ENCODE data around the gene DNAJA2.

The DNAJA2 gene

DNA sequence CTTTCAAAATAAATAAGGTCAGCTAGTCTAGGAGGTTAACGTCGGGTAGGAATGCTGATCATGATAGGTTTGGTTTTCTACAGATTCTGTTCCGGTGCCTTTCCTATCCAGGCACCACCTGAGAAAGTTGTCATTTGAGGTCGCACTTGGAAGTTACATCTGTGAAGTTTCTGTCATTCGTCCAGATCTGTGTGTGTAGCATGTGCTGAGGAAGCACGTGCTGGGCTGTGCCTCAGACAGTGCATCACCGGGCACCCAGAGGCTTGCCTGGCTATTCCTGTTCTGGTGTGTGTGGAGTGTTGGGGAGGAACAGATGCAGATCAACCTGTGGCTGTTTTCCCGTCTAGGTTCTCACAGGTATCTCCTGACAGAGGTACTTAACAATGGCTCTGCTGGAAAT lies 42.6 kb downstream of the DNAJA2 start:
- ATAC-seq (replicated peaks) (no peak), DNase-seq (no peak)
- H3K36me3 Mint-ChIP-seq (ENCODE audit: insufficient read depth): no peaks in the 10 kb centered on the region
- H3K9me3 Mint-ChIP-seq: no peaks in the 10 kb centered on the region
- no peak overlapping the region for H3K4me3 Mint-ChIP-seq
- H3K27ac Mint-ChIP-seq: peak overlapping the region in 1 of 2 donors; percentile 12
- peaks cover 0 to 3% of the 10 kb centered on the region in 2 donors for H3K4me1 Mint-ChIP-seq (ENCODE audit: low read depth in 2 of 2)
- no peaks in the 10 kb centered on the region for H3K27me3 Mint-ChIP-seq

DNA sequence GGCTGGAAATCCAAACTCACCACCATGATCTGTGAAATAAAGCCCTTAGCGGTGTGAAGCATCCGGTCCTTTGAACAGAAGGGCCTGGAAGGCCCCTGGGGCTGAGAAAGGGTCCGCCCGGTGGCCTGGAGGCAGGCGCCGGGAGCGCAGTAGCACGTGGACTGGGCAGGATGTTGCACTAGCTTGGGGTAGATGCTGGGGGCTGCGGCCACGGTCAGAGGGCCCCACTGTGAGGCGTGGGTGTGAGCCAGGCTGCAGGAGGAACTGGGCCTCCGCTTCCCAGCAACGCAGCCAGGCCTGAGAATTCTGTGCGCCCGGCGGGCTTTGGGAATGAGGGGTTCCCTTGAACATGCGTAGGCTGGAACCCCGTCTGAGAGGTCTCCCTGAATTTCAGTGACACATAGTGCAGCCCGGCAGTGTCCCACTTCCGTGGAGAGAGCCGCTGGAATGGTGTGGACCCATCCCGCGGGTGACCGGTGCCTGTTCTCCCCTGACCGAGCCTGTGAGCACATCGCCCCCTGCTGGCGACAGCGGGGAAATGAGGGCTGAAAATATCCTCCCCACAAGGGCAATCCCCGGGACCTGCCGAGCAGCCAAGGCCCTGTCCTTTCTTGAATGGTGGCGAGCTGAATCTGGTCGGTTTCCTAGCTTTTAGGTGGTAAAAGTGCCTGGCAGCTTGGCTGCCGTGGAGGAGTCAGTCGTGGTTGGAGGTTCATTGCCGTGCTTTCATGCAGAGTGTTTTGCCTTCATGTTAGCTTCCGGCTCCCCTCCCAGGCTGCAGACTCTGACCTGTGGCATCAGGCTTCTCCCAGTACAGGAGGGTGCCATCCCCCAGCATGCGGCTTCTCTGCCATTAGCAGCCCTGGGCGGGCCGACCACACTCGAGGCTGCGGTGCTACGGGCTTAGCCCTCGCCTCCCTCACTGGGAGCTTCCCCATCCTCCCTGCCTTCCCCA lies 43.8 kb downstream of the DNAJA2 start:
- peak; percentile 75 for ATAC-seq (replicated peaks)
- Mint-ChIP-seq H3K4me3 (no peak overlapping the region), H3K36me3 (ENCODE audit: insufficient read depth) (no peaks in the 10 kb centered on the region), H3K9me3 (no peaks in the 10 kb centered on the region), H3K27me3 (no peaks in the 10 kb centered on the region), H3K27ac (no peak overlapping the region), H3K4me1 (ENCODE audit: low read depth in 2 of 2) (peaks cover 0 to 3% of the 10 kb centered on the region in 2 donors)
- DNase-seq: peak; percentile 46 to 56 (median 53)

DNA sequence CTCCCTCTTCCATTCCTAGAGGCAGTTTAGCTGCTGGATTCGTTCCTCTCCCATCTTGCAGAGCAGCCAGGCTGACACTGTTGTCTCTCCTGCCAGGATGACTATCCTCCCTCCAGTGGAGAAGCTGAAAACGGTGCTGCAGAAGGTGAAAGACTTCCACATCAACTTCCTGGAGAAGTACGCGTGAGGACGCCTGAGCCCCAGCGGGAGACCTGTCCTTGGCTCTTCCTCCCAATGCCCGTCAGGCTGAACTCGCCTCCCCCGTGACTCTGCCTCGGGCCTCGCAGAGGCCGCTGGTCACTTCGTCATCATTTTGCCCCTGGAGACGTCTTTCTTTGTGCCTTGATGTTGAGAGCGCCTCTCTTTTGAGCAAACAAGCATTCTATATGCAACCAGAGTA lies 44.7 kb downstream of the DNAJA2 start:
- no peak overlapping the region for H3K4me3 Mint-ChIP-seq
- peaks cover 0 to 3% of the 10 kb centered on the region in 2 donors for H3K4me1 Mint-ChIP-seq (ENCODE audit: low read depth in 2 of 2)
- ATAC-seq (replicated peaks) (no peak), DNase-seq (no peak)
- peaks cover 3% of the 10 kb centered on the region for H3K36me3 Mint-ChIP-seq (ENCODE audit: insufficient read depth)
- no peaks in the 10 kb centered on the region for H3K27me3 Mint-ChIP-seq
- no peak overlapping the region for H3K27ac Mint-ChIP-seq
- H3K9me3 Mint-ChIP-seq: no peaks in the 10 kb centered on the region

DNA sequence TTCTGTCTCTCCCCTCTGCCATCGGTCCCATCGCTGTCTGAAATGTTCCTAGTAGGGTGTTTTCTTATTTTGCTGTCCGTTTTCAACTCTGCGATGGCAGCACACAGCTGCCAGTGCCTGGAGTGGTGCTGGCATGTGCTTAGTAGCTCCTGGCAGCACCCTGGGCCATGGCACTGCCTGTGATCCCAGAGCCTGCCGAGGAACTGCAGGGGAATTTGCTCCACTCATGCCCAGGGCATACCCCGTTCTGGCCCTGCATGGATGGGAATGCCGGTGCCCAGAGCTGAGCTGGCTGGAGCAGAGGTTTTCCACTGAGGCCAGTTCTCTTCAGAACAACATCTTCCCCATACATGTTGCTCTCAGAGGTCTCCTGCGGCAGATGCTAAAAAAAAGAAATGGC lies 46.2 kb downstream of the DNAJA2 start:
- no peak for ATAC-seq (replicated peaks)
- Mint-ChIP-seq H3K36me3 (ENCODE audit: insufficient read depth) (peaks cover 3% of the 10 kb centered on the region), H3K27me3 (no peaks in the 10 kb centered on the region), H3K4me1 (ENCODE audit: low read depth in 2 of 2) (peaks cover 0 to 3% of the 10 kb centered on the region in 2 donors), H3K9me3 (no peaks in the 10 kb centered on the region), H3K27ac (no peak overlapping the region), H3K4me3 (no peak overlapping the region)
- DNase-seq: no peak

DNA sequence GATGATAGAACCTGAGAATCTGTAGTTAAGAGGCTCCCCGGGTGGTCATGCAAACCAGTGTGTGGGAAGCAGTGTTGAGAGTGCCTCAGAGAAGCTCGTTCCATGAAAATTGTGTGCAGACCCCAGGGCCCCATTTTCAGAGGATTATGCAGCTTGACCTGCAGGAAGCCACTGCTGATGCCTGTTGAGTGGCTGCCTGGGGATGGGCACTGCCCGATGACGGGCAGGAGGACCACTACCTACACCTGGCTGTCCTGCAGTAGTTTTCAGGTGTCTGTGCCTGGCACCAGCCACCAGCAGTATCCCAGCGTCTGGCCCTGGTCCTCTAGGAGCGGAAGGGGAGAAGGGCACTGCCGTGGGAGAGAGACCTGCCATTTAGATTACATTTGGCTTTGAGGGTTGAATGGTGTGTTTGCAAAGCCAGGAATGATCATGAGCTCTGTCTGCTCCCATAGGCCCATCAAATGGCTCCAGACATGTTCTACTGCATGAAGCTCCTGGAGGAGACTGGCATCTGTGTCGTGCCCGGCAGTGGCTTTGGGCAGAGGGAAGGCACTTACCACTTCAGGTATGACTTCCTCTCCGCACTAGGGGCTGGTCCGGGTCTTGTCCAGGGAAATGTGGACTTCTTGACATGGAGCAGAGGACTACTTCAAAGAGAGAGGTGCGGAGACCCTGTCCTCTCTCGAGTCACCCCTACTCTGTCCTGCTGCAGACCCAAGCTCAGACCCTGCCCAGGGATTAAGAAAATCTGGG lies 46.8 kb downstream of the DNAJA2 start:
- peaks cover 3% of the 10 kb centered on the region for H3K36me3 Mint-ChIP-seq (ENCODE audit: insufficient read depth)
- H3K27me3 Mint-ChIP-seq: no peaks in the 10 kb centered on the region
- no peak for DNase-seq
- H3K4me3 Mint-ChIP-seq: no peak overlapping the region
- ATAC-seq (replicated peaks): no peak
- no peak overlapping the region for H3K27ac Mint-ChIP-seq
- no peaks in the 10 kb centered on the region for H3K9me3 Mint-ChIP-seq
- H3K4me1 Mint-ChIP-seq (ENCODE audit: low read depth in 2 of 2): peaks cover 0 to 3% of the 10 kb centered on the region in 2 donors

DNA sequence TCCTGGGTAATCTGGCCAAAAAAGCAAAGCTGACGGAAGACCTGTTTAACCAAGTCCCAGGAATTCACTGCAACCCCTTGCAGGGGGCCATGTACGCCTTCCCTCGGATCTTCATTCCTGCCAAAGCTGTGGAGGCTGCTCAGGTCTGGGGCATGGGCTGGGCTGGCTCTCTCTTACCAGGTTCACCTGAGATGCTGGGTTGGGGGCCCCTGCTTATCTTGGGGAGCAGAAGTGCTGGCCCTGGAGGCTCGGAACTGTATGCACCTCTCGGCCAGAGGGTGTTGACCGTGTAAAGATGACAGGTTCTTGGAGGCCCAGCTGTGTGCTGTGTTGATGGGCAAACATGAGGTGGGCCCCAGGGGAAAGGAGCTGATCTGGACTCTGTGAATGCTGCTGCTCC lies 49.1 kb downstream of the DNAJA2 start:
- Mint-ChIP-seq H3K27ac (no peak overlapping the region), H3K9me3 (no peaks in the 10 kb centered on the region), H3K36me3 (ENCODE audit: insufficient read depth) (peaks cover 3% of the 10 kb centered on the region), H3K27me3 (no peaks in the 10 kb centered on the region), H3K4me1 (ENCODE audit: low read depth in 2 of 2) (peaks cover 0 to 3% of the 10 kb centered on the region in 2 donors), H3K4me3 (no peak overlapping the region)
- ATAC-seq (replicated peaks) (no peak), DNase-seq (no peak)

DNA sequence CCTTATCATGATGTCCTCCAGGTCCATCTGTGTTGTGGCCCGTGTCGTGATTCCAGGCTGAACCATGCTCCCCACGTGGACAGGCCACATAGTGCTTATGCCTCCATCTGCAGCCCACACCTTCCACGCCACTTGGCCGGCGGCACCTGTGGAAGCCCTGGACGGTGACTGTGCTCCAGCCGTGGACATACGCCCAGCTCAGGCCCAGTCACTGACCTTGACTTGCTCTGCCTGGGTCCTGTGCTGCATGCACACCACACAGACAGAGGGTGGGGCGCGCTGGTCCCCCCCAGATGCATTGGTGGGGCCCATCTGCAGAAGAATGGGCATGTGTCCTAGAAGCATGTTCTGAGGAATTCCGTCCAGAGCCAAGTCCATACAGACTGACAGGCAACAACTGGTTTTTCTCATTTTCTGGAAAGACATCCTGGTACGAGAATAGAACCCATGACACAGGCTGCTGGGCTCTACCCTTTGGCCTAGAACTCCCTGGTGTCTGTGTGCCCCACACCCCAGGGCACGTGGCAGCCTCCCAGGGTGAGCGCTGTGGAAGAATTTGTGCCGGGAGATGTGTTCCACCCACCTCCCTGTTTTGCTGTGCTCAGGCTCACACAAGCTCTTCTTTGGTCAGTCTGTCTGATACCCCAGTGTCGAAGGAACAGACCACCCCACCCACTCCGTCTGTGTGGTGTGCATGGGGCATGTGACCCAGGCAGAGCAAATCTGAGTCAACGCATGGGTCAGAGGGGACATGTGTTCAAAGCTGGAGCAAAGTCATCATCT lies 49.8 kb downstream of the DNAJA2 start:
- Mint-ChIP-seq H3K4me3 (no peak overlapping the region), H3K27me3 (no peaks in the 10 kb centered on the region), H3K4me1 (ENCODE audit: low read depth in 2 of 2) (no peaks in the 10 kb centered on the region), H3K36me3 (ENCODE audit: insufficient read depth) (peaks cover 3% of the 10 kb centered on the region), H3K9me3 (no peaks in the 10 kb centered on the region), H3K27ac (no peak overlapping the region)
- no peak for DNase-seq
- no peak for ATAC-seq (replicated peaks)

DNA sequence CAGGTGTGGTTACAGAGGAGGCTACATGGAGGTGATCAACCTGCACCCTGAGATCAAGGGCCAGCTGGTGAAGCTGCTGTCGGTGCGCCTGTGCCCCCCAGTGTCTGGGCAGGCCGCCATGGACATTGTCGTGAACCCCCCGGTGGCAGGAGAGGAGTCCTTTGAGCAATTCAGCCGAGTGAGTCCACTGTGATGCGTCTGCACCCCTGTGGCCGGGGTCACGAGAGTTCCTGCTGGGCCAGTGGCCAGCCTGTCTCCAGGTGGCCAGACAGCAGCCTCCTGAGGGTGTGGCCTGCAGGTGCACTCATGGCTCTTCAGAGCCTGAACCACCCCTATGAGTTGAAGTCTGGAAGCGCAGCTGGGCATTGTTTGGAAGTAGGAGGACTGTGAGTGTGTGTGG lies 51.2 kb downstream of the DNAJA2 start:
- Mint-ChIP-seq H3K9me3 (no peaks in the 10 kb centered on the region), H3K4me3 (no peak overlapping the region), H3K4me1 (ENCODE audit: low read depth in 2 of 2) (no peaks in the 10 kb centered on the region), H3K27ac (no peak overlapping the region), H3K27me3 (no peaks in the 10 kb centered on the region), H3K36me3 (ENCODE audit: insufficient read depth) (peaks cover 6% of the 10 kb centered on the region)
- DNase-seq: no peak
- no peak for ATAC-seq (replicated peaks)

DNA sequence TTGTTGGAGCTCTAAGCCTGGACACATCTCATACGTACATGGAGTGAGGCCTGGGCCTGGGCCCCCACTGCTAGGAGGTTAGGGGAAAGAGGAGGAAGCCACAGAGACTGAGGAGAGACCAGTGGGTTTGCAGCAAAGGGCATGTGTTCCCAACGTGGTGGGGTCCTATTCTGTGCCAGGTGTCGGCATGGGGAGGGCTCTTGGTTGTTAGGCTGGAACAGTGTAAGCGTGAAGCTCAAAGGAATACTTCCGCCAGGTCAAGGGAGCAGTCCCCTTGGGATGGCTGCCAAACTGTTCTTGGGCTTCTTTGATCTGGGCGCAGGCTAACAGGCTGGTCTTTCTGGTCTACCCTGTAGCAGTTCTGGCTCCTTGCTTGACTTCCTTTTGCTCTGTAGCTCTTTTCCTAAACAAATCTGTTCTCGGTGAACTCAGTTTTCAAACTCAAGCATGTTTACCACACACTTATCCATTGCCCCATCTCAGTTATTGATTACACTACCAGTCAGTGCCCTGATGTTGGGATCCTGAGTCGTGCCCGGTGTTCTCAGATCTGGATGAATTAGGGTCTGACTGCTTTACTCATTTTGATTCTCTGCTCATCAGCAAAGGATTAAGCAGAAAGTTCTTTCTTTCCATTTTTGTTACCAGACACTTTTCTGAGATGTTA lies 52.9 kb downstream of the DNAJA2 start:
- Mint-ChIP-seq H3K27ac (no peak overlapping the region), H3K27me3 (no peaks in the 10 kb centered on the region), H3K9me3 (no peaks in the 10 kb centered on the region), H3K4me1 (ENCODE audit: low read depth in 2 of 2) (no peaks in the 10 kb centered on the region), H3K36me3 (ENCODE audit: insufficient read depth) (peaks cover 6% of the 10 kb centered on the region), H3K4me3 (no peak overlapping the region)
- ATAC-seq (replicated peaks) (no peak), DNase-seq (no peak)

DNA sequence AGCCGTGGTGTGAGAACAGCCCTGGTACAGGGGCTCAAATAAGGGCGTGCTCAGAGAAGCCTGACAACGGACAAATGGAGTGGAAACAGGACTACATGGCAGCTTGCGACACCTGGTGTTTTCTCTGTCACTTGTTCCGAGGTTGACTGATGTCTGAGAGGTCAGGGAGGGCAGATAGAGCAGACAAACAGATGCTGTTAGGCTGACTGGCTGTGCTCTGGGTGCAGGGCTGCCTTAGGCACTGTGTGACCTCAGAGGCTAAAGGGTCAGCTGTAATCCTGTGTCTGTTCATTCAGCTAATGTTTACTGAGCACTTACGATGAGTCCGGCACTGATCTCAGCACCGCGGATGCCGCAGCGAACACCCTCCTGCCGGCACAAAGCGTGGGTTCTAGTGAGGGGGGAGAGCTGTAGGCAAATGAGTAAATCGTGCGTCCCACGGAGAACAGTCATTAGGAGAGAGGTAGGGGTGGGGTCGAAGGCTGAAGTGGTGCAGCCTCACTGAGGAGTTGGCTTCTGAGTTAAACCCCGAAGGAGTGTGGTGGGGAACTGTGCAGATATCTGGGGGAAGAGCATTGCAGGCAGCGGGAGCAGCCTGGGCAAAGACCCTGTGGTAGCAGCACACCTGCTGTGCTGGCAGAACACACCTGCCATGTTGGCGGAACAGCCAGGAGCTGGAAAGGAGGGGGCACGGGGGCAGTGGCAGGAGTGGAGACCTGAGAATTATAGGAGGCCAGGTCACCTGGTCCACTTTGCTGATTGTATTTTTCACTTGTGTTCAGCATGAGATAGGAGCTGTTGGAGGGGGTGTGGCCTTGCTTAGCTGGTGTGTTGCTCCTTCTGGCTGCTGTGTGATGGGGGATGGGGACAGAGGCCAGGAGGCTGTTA lies 54.3 kb downstream of the DNAJA2 start:
- peaks cover 5% of the 10 kb centered on the region for H3K36me3 Mint-ChIP-seq (ENCODE audit: insufficient read depth)
- no peak for ATAC-seq (replicated peaks)
- DNase-seq: no peak
- H3K27me3 Mint-ChIP-seq: no peaks in the 10 kb centered on the region
- no peaks in the 10 kb centered on the region for H3K4me1 Mint-ChIP-seq (ENCODE audit: low read depth in 2 of 2)
- H3K9me3 Mint-ChIP-seq: no peaks in the 10 kb centered on the region
- peak overlapping the region in 1 of 2 donors; percentile 46 for H3K4me3 Mint-ChIP-seq
- H3K27ac Mint-ChIP-seq: no peak overlapping the region

DNA sequence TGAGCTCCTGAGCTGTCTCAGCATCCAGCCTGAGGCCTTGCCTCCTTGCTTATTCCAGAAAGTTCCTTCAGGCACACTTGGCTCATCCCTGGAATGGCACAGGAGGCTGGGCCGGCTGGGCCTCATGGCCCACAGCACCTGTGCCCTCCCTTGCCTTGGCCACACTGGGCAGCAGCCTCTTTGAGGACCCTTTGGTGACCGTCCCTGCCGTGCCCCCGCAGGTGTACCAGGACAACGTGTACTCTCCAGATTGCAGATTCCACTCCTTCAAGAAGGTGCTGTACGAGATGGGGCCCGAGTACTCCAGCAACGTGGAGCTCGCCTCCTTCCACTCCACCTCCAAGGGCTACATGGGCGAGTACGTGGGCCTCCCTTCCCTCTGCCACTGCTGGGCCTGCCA lies 55.1 kb downstream of the DNAJA2 start:
- no peaks in the 10 kb centered on the region for H3K4me1 Mint-ChIP-seq (ENCODE audit: low read depth in 2 of 2)
- H3K9me3 Mint-ChIP-seq: no peaks in the 10 kb centered on the region
- ATAC-seq (replicated peaks) (no peak), DNase-seq (no peak)
- no peak overlapping the region for H3K27ac Mint-ChIP-seq
- H3K27me3 Mint-ChIP-seq: no peaks in the 10 kb centered on the region
- H3K4me3 Mint-ChIP-seq: no peak overlapping the region
- peaks cover 2% of the 10 kb centered on the region for H3K36me3 Mint-ChIP-seq (ENCODE audit: insufficient read depth)

DNA sequence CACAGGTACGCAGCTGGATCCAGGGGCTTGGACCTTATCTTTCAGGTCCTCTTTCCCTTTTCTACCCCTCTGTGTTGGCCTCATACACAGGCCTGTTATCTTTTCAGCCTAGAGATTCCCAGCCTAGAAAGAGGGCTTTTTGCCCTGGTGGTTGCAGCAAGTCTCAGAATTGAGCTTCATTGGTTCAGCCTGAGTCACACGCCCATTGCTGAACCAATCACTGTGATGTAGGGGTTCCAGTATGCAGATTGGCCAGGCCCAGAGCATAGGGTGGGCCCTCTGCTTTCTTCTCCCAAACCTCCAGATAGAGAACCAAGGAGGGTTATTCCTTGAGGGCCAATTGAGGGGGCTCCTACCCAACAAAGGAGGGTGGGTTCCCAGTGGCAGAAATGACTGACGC lies 56.5 kb downstream of the DNAJA2 start:
- ATAC-seq (replicated peaks) (no peak), DNase-seq (no peak)
- Mint-ChIP-seq H3K4me3 (no peak overlapping the region), H3K4me1 (ENCODE audit: low read depth in 2 of 2) (no peaks in the 10 kb centered on the region), H3K27me3 (no peaks in the 10 kb centered on the region), H3K9me3 (no peaks in the 10 kb centered on the region), H3K36me3 (ENCODE audit: insufficient read depth) (peaks cover 2% of the 10 kb centered on the region), H3K27ac (no peak overlapping the region)

Data from effector memory CD8-positive, alpha-beta T cell (primary cell).